DND-41 (cell line): ENCODE results near the gene CROCC.
A peak's percentile ranks its signal among the peaks of the same experiment; 100 is the strongest.
"Not testable (repeated sequence)": the region's sequence is repeated elsewhere in the genome, so short reads cannot be mapped to it uniquely, and the experiment has no call there.

Experiments used
- ATAC-seq: fragments of 200-7000 bp; cut with Tn5 transposase; 3 replicates; pipeline ENCODE4 v1.9.1; 2021; ENCODE audit warnings: low read depth; ENCODE audit not compliant: insufficient read depth
- DNase-seq: peaks from one replicate; pipeline ENCODE4 v3.0.0-alpha.2; 2020
- H2AFZ ChIP-seq: 2 replicates; pipeline ENCODE4 v1.6.0; 2012; ENCODE audit warnings: low read depth, low read length
- H3K27ac ChIP-seq: 2 replicates; pipeline ENCODE4 v1.5.1; 2012; ENCODE audit warnings: low read length, inconsistent platforms
- H3K27me3 ChIP-seq: fragments of 200-600 bp; sonication (generic); 2 replicates; pipeline ENCODE4 v1.6.0; 2012; ENCODE audit warnings: low read length, mild to moderate bottlenecking, inconsistent platforms; ENCODE audit not compliant: insufficient read depth, poor library complexity
- H3K36me3 ChIP-seq: 2 replicates; pipeline ENCODE4 v1.5.1; 2012; ENCODE audit warnings: low read length, inconsistent platforms; ENCODE audit not compliant: insufficient read depth
- H3K4me1 ChIP-seq: 2 replicates; pipeline ENCODE4 v1.5.1; 2012; ENCODE audit warnings: mild to moderate bottlenecking, low read length; ENCODE audit not compliant: insufficient read depth
- H3K4me2 ChIP-seq: 2 replicates; pipeline ENCODE4 v1.6.0; 2012; ENCODE audit warnings: mild to moderate bottlenecking, moderate library complexity, low read length, inconsistent platforms; ENCODE audit not compliant: insufficient read depth
- H3K4me3 ChIP-seq, 2 experiments: fragments of 200-600 bp in 1 of 2; shearing (Covaris generic) in 1 of 2; 2 replicates each; pipeline ENCODE4 v1.5.1; 2012 to 2016; ENCODE audit warnings: inconsistent platforms in 2 of 2, low read length in 2 of 2, mild to moderate bottlenecking in 2 of 2, low read depth in 1 of 2, moderate library complexity in 1 of 2
- H3K79me2 ChIP-seq: 2 replicates; pipeline ENCODE4 v1.6.0; 2012; ENCODE audit warnings: low read length, inconsistent platforms; ENCODE audit not compliant: insufficient read depth
- H3K9ac ChIP-seq: 2 replicates; pipeline ENCODE4 v1.6.0; 2012; ENCODE audit warnings: low read depth, mild to moderate bottlenecking, inconsistent platforms, low read length, moderate library complexity
- H3K9me3 ChIP-seq: 2 replicates; pipeline ENCODE4 v1.5.1; 2012; ENCODE audit warnings: low read length, moderate library complexity, mild to moderate bottlenecking, inconsistent platforms; ENCODE audit not compliant: insufficient read depth, severe bottlenecking
- H4K20me1 ChIP-seq: 2 replicates; pipeline ENCODE4 v1.6.0; 2012; ENCODE audit warnings: low read length; ENCODE audit not compliant: insufficient read depth
- CTCF ChIP-seq: IDR thresholded peaks from 2 replicates; pipeline ENCODE4 v1.5.1; 2012; ENCODE audit warnings: borderline replicate concordance, low read length, moderate library complexity, mild to moderate bottlenecking; ENCODE audit not compliant: poor library complexity, severe bottlenecking; ENCODE audit errors: extremely low read depth
- EZH2 ChIP-seq: IDR thresholded peaks from 3 replicates; pipeline ENCODE4 v1.6.1; 2012; ENCODE audit warnings: borderline replicate concordance, low read depth, mild to moderate bottlenecking, moderate library complexity, low read length, inconsistent platforms; ENCODE audit not compliant: severe bottlenecking

Gene CROCC

GRCh38 chr1:16921391-16922185 lies at the start of gene CROCC:
TSS of gene CROCC (plus strand) at chr1:16921931. CDS start at chr1:16922019, 88 bp downstream.
- Histone ChIP-seq H3K27ac (peak within 1 kb of the TSS; percentile 64), H3K27me3 (no peaks in the 10 kb centered on the region), H3K36me3 (no peaks in the 10 kb centered on the region), H4K20me1 (no peaks in the 10 kb centered on the region; the same call in none of the 2 replicates), H2AFZ (peak within 1 kb of the TSS; percentile 50), H3K9me3 (no peaks in the 10 kb centered on the region), H3K4me3 (peak within 1 kb of the TSS in 1 of 2 experiments; percentile 50; a peak in 2 of 4 replicates), H3K4me2 (peak within 1 kb of the TSS; percentile 68), H3K9ac (peak within 1 kb of the TSS; percentile 43), H3K79me2 (peaks cover 7% of the 10 kb centered on the region), H3K4me1 (peaks cover 17% of the 10 kb centered on the region)
- TF ChIP-seq EZH2 = no peak
- peak; percentile 56 for TF ChIP-seq CTCF
- DNase-seq (peak; percentile 88), ATAC-seq (peak; percentile 97)

GRCh38 chr1:16872152-16873075 lies 49.3 kb upstream of the CROCC start:
- H2AFZ ChIP-seq, DNase-seq, H3K9me3 ChIP-seq, H3K36me3 ChIP-seq, ATAC-seq, H3K27me3 ChIP-seq, H3K4me1 ChIP-seq, H3K27ac ChIP-seq, H3K4me3 ChIP-seq, H3K9ac ChIP-seq, H4K20me1 ChIP-seq, H3K79me2 ChIP-seq, H3K4me2 ChIP-seq: not testable (repeated sequence)

GRCh38 chr1:16873076-16873879 lies 48.5 kb upstream of the CROCC start:
- H3K4me2 ChIP-seq, DNase-seq, H3K27me3 ChIP-seq, H4K20me1 ChIP-seq, H3K27ac ChIP-seq, H3K9me3 ChIP-seq, H3K4me1 ChIP-seq, ATAC-seq, H3K4me3 ChIP-seq, H3K36me3 ChIP-seq, H3K9ac ChIP-seq, H3K79me2 ChIP-seq, H2AFZ ChIP-seq: not testable (repeated sequence)

- not testable (repeated sequence) for H2AFZ ChIP-seq, H3K4me2 ChIP-seq, H3K27ac ChIP-seq, H3K4me1 ChIP-seq, H3K9me3 ChIP-seq, ATAC-seq, H3K4me3 ChIP-seq, H3K9ac ChIP-seq, DNase-seq, H3K36me3 ChIP-seq, H3K27me3 ChIP-seq, H4K20me1 ChIP-seq, H3K79me2 ChIP-seq
Measured at GRCh38 chr1:16874968-16875765, 46.6 kb upstream of the CROCC start.

- H3K4me3 ChIP-seq, ATAC-seq, H2AFZ ChIP-seq, H4K20me1 ChIP-seq, H3K4me1 ChIP-seq, H3K9ac ChIP-seq, DNase-seq, H3K4me2 ChIP-seq, H3K9me3 ChIP-seq, H3K36me3 ChIP-seq, H3K79me2 ChIP-seq, H3K27ac ChIP-seq: not testable (repeated sequence)
- peaks cover 20% of the 10 kb centered on the region for H3K27me3 ChIP-seq
Measured at GRCh38 chr1:16881742-16882141, 40.0 kb upstream of the CROCC start.
